ENCODE results near the gene TRAPPC8.

- TF ChIP-seq SIN3A (IDR thresholded peaks at IDR 0.05; ENCODE audit: borderline replicate concordance, insufficient read depth, low read length) (no peak), TAF1 (IDR thresholded peaks at IDR 0.05; ENCODE audit: borderline replicate concordance, insufficient read depth, low read length) (no peak), POLR2AphosphoS5 (IDR thresholded peaks at IDR 0.05; ENCODE audit: low read depth, low read length) (no peak)
These were observed 3.5 kb upstream of the TRAPPC8 start for GRCh38 chr18:31946305-31947046.
